Measurements from ENCODE around the gene GTF2F2. TPM values are rescaled to one million over a fixed set of nuclear protein-coding genes. Genes with fewer than 3 reads are reported as not detected.

Gene GTF2F2
- polyA plus RNA-seq, 1 donor (not counting 4 experiments of a cell fraction or from before 2014, with no cell fraction given) = 55.5 TPM

DNA sequence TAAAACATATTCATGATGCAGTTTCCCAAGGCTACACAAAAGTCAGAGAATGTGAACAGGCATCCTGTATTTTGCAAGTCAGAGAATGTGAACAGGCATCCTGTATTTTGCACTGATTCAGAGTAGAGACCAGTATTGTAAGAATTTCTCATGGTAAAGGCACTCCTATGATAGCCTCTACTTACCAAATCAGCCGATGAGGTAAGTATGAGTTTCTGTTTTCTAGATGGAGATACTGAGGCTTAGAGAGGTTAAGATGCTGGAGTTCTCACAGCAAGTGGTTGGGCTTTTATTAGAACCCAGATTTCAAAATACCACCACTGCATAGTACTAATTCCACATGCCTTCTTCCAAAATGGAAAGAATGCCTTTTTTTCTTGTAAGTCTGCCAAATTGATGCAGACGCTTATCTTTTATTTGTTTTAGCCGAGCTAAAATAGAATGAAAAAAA, 208.4 kb downstream of the GTF2F2 start:
- Histone ChIP-seq H3K9ac (ENCODE audit: control insufficient read depth, extremely low read depth, insufficient read depth, low read length) (no peak overlapping the region), H3K4me1 (ENCODE audit: control insufficient read depth, extremely low read depth, insufficient read depth, low read length) (peaks cover 46% of the 10 kb centered on the region), H3K79me2 (ENCODE audit: control insufficient read depth, insufficient read depth, low read length) (no peaks in the 10 kb centered on the region), H3K9me3 (ENCODE audit: control insufficient read depth, low read depth, low read length) (no peaks in the 10 kb centered on the region), H3K9me1 (ENCODE audit: control insufficient read depth, extremely low read depth, insufficient read depth, low read length) (peaks cover 6% of the 10 kb centered on the region), H3K27me3 (ENCODE audit: control insufficient read depth, extremely low read depth, insufficient read depth, low read length) (no peaks in the 10 kb centered on the region), H4K20me1 (ENCODE audit: control insufficient read depth, extremely low read depth, insufficient read depth, low read length) (peaks cover 10% of the 10 kb centered on the region), H3K36me3 (ENCODE audit: control insufficient read depth in 2 of 2, extremely low read depth in 1 of 2, insufficient read depth in 2 of 2, low read length in 2 of 2) (peaks cover 0 to 3% of the 10 kb centered on the region in 2 experiments), H3K27ac (ENCODE audit: control insufficient read depth, insufficient read depth, low read length) (no peak overlapping the region), H3K4me2 (ENCODE audit: control insufficient read depth, extremely low read depth, insufficient read depth, low read depth, low read length) (no peak overlapping the region), H3K4me3 (ENCODE audit: control insufficient read depth in 2 of 3, extremely low read depth in 1 of 3, insufficient read depth in 2 of 3, low read depth in 1 of 3, low read length in 3 of 3) (no peak overlapping the region), H2AFZ (ENCODE audit: control insufficient read depth, low read length) (no peak overlapping the region)
- TF ChIP-seq, protein P1, sequence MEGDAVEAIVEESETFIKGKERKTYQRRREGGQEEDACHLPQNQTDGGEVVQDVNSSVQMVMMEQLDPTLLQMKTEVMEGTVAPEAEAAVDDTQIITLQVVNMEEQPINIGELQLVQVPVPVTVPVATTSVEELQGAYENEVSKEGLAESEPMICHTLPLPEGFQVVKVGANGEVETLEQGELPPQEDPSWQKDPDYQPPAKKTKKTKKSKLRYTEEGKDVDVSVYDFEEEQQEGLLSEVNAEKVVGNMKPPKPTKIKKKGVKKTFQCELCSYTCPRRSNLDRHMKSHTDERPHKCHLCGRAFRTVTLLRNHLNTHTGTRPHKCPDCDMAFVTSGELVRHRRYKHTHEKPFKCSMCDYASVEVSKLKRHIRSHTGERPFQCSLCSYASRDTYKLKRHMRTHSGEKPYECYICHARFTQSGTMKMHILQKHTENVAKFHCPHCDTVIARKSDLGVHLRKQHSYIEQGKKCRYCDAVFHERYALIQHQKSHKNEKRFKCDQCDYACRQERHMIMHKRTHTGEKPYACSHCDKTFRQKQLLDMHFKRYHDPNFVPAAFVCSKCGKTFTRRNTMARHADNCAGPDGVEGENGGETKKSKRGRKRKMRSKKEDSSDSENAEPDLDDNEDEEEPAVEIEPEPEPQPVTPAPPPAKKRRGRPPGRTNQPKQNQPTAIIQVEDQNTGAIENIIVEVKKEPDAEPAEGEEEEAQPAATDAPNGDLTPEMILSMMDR (optimal IDR thresholded peaks at IDR 0.05 in 1 of 3, IDR thresholded peaks at IDR 0.05 in 1 of 3, conservative IDR thresholded peaks at IDR 0.05 in 1 of 3; ENCODE audit: extremely low read depth in 1 of 3, insufficient read depth in 2 of 3, low read length in 3 of 3) = no peak
- no peak for TF ChIP-seq EZH2 (IDR thresholded peaks at IDR 0.05; ENCODE audit: low read length)
- dilution Hi-C loops (cut with MboI; ENCODE audit: extremely low pct_ligation_motif_present, low sequenced_read_pairs) = no loop called here
- FAIRE-seq = no peak
- DNase-seq (ENCODE audit: low read depth, low spot score) = no peak

DNA sequence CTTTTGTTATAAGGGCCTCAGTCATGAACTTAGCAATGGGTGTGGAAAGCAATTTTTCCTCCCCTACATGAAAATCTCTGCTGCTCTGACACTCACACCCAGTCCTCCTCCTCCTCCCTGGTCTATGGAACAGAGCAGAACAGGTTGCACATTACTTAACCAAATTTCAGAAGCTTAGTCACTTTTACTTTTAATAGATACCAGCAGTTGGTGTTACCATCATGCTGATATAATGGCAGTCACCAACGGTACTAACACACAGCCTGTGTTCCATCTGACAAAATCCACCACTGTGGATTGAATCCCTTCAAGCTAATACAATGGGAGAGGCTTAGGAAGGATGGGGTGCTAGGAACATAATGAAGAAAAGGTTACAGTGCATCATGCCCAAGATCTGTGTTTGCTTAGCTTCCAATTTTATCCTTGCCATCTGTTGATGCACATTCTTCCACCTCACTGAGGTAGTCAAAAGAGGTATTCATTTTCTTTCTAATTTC, 210.9 kb downstream of the GTF2F2 start:
- Histone ChIP-seq H3K79me2 (ENCODE audit: control insufficient read depth, insufficient read depth, low read length) (peaks cover 4% of the 10 kb centered on the region), H3K27ac (ENCODE audit: control insufficient read depth, insufficient read depth, low read length) (peak overlapping the region; percentile 58), H3K9me1 (ENCODE audit: control insufficient read depth, extremely low read depth, insufficient read depth, low read length) (peaks cover 10% of the 10 kb centered on the region), H3K4me3 (ENCODE audit: control insufficient read depth in 2 of 3, extremely low read depth in 1 of 3, insufficient read depth in 2 of 3, low read depth in 1 of 3, low read length in 3 of 3) (no peak overlapping the region), H3K4me2 (ENCODE audit: control insufficient read depth, extremely low read depth, insufficient read depth, low read depth, low read length) (no peak overlapping the region), H2AFZ (ENCODE audit: control insufficient read depth, low read length) (no peak overlapping the region), H3K27me3 (ENCODE audit: control insufficient read depth, extremely low read depth, insufficient read depth, low read length) (no peaks in the 10 kb centered on the region), H3K4me1 (ENCODE audit: control insufficient read depth, extremely low read depth, insufficient read depth, low read length) (peaks cover 62% of the 10 kb centered on the region), H4K20me1 (ENCODE audit: control insufficient read depth, extremely low read depth, insufficient read depth, low read length) (peaks cover 32% of the 10 kb centered on the region), H3K9me3 (ENCODE audit: control insufficient read depth, low read depth, low read length) (no peaks in the 10 kb centered on the region), H3K36me3 (ENCODE audit: control insufficient read depth in 2 of 2, extremely low read depth in 1 of 2, insufficient read depth in 2 of 2, low read length in 2 of 2) (peaks cover 7 to 18% of the 10 kb centered on the region in 2 experiments), H3K9ac (ENCODE audit: control insufficient read depth, extremely low read depth, insufficient read depth, low read length) (no peak overlapping the region)
- FAIRE-seq (no peak), DNase-seq (ENCODE audit: low read depth, low spot score) (no peak)
- TF ChIP-seq, protein P1 (optimal IDR thresholded peaks at IDR 0.05 in 1 of 3, IDR thresholded peaks at IDR 0.05 in 1 of 3, conservative IDR thresholded peaks at IDR 0.05 in 1 of 3; ENCODE audit: extremely low read depth in 1 of 3, insufficient read depth in 2 of 3, low read length in 3 of 3) = no peak
- no peak for TF ChIP-seq EZH2 (IDR thresholded peaks at IDR 0.05; ENCODE audit: low read length)
- dilution Hi-C loops (cut with MboI; ENCODE audit: extremely low pct_ligation_motif_present, low sequenced_read_pairs) = no loop called here
